Measurements from ENCODE around the gene MCF2L.

DNA sequence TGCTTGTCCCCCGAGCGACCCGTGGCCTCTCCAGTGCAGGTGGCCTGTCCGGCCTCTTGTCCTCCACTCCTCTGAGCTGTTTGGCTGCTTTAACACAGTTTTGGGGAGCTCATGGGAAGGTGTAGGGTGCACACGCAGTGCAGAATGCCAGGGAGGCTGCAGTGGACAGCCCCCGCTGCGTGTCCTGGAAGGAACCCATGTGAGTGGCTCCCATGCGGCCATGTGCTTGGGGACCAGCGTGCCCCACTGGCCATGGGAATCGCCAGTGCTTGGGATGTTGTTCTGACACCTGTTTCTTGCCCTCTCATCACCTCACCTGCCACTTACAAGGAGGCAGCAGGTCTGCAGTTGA is 114.0 kb downstream of the MCF2L start:
- TF ChIP-seq, protein P1, sequence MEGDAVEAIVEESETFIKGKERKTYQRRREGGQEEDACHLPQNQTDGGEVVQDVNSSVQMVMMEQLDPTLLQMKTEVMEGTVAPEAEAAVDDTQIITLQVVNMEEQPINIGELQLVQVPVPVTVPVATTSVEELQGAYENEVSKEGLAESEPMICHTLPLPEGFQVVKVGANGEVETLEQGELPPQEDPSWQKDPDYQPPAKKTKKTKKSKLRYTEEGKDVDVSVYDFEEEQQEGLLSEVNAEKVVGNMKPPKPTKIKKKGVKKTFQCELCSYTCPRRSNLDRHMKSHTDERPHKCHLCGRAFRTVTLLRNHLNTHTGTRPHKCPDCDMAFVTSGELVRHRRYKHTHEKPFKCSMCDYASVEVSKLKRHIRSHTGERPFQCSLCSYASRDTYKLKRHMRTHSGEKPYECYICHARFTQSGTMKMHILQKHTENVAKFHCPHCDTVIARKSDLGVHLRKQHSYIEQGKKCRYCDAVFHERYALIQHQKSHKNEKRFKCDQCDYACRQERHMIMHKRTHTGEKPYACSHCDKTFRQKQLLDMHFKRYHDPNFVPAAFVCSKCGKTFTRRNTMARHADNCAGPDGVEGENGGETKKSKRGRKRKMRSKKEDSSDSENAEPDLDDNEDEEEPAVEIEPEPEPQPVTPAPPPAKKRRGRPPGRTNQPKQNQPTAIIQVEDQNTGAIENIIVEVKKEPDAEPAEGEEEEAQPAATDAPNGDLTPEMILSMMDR (IDR thresholded peaks at IDR 0.05; ENCODE audit: poor library complexity, severe bottlenecking) = no peak
- no peak for TF ChIP-seq TAF1 (IDR thresholded peaks at IDR 0.05; ENCODE audit: low read depth)
- no peak for TF ChIP-seq POLR2AphosphoS5 (IDR thresholded peaks at IDR 0.05)
- no peak for TF ChIP-seq SMC3 (conservative IDR thresholded peaks at IDR 0.05; ENCODE audit: poor library complexity)
- TF ChIP-seq EP300 (conservative IDR thresholded peaks at IDR 0.05; ENCODE audit: poor library complexity, severe bottlenecking) = no peak
- TF ChIP-seq EZH2 (IDR thresholded peaks at IDR 0.05; ENCODE audit: borderline replicate concordance, insufficient read depth, low read length, poor library complexity, severe bottlenecking) = no peak
- no peak for TF ChIP-seq REST (IDR thresholded peaks at IDR 0.05; ENCODE audit: borderline replicate concordance)

All from neural cell (in vitro differentiated cells).